ENCODE results near the gene CYSLTR1. TPM values are rescaled to one million over a fixed set of nuclear protein-coding genes. Genes with fewer than 3 reads are reported as not detected.
"Not testable (repeated sequence)": the region's sequence is repeated elsewhere in the genome, so short reads cannot be mapped to it uniquely, and the experiment has no call there.

Gene CYSLTR1
- polyA plus RNA-seq, 2 of the 4 experiments (the other 2 are of a cell fraction) = not detected

DNA sequence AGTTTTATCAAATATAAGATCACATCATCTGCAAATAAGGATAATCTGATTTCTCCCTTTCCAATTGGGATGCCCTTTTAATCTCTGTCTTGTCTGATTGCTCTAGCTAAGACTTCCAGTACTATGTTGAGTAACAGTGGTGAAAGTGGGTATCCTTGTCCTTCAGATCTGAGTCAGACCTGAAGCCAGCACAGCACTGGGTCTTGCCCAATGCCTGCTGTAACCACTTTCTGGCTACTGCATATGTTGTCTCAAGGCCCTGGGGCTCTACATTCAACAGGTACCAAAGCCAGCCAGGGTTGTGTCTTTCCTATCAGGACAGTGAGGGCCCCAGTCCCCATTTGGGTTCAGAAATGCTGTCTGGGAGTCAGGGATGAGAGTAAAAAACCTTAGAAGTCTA, 90.3 kb downstream of the CYSLTR1 start:
- ChIA-PET POLR2A (no interaction called here), CTCF (no interaction called here)
- Histone ChIP-seq H3K9me3 (no peaks in the 10 kb centered on the region), H3K4me3 (no peak overlapping the region), H3K27ac (no peak overlapping the region), H3K4me1 (no peaks in the 10 kb centered on the region), H3K4me2 (no peak overlapping the region)
- ATAC-seq (no peak), DNase-seq (ENCODE audit: low read depth in 1 of 2, low spot score in 1 of 2) (no peak), FAIRE-seq (peak; percentile 84)
- TF ChIP-seq, protein P1, sequence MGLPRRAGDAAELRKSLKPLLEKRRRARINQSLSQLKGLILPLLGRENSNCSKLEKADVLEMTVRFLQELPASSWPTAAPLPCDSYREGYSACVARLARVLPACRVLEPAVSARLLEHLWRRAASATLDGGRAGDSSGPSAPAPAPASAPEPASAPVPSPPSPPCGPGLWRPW (IDR thresholded peaks at IDR 0.05) = no peak
- TF ChIP-seq, protein P2, sequence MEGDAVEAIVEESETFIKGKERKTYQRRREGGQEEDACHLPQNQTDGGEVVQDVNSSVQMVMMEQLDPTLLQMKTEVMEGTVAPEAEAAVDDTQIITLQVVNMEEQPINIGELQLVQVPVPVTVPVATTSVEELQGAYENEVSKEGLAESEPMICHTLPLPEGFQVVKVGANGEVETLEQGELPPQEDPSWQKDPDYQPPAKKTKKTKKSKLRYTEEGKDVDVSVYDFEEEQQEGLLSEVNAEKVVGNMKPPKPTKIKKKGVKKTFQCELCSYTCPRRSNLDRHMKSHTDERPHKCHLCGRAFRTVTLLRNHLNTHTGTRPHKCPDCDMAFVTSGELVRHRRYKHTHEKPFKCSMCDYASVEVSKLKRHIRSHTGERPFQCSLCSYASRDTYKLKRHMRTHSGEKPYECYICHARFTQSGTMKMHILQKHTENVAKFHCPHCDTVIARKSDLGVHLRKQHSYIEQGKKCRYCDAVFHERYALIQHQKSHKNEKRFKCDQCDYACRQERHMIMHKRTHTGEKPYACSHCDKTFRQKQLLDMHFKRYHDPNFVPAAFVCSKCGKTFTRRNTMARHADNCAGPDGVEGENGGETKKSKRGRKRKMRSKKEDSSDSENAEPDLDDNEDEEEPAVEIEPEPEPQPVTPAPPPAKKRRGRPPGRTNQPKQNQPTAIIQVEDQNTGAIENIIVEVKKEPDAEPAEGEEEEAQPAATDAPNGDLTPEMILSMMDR (IDR thresholded peaks at IDR 0.05) = no peak
- TF ChIP-seq CEBPB (IDR thresholded peaks at IDR 0.05) = no peak
- TF ChIP-seq, protein P3, sequence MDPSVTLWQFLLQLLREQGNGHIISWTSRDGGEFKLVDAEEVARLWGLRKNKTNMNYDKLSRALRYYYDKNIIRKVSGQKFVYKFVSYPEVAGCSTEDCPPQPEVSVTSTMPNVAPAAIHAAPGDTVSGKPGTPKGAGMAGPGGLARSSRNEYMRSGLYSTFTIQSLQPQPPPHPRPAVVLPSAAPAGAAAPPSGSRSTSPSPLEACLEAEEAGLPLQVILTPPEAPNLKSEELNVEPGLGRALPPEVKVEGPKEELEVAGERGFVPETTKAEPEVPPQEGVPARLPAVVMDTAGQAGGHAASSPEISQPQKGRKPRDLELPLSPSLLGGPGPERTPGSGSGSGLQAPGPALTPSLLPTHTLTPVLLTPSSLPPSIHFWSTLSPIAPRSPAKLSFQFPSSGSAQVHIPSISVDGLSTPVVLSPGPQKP (IDR thresholded peaks at IDR 0.05; ENCODE audit: low read depth, low read length) = no peak
- TF ChIP-seq SMC3 (IDR thresholded peaks at IDR 0.05) = no peak

DNA sequence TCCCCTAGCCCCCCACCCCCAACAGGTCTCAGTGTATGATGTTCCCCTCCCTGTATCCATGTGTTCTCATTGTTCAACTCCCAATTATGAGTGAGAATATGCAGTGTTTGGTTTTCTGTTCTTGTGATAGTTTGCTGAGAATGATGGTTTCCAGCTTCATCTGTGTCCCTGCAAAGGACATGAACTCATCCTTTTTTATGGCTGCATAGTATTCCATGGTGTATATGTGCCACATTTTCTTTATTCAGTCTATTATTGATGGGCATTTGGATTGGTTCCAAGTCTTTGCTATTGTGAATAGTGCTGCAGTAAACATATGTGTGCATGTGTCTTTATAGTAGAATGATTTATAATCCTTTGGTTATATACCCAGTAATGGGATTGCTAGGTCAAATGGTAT, 101.4 kb downstream of the CYSLTR1 start:
- H3K4me1 ChIP-seq; ATAC-seq; H3K4me2 ChIP-seq; H3K9me3 ChIP-seq; H3K4me3 ChIP-seq; FAIRE-seq; H3K27ac ChIP-seq; POLR2A ChIA-PET; CTCF ChIA-PET; DNase-seq (ENCODE audit: low read depth in 1 of 2, low spot score in 1 of 2): not testable (repeated sequence)

Other genes with a start within 250 kb of the CYSLTR1 start
- gene PGK1, start 223.4 kb downstream of the CYSLTR1 start, polyA plus RNA-seq (2011; rRNA removed) = 689 and 781 TPM in 2 replicates
- gene PGK1, start 223.4 kb downstream of the CYSLTR1 start, polyA plus RNA-seq (2017; fragmentation: RNase III; extraction: RNeasy Plus Mini Kit Qiagen cat#74134 plus additional on column Dnase treatment) = 329 to 351 TPM (median 333 TPM) in 3 replicates
- gene TAF9B, start 188.0 kb downstream of the CYSLTR1 start, polyA plus RNA-seq (2011; rRNA removed) = 36.2 and 43.4 TPM in 2 replicates
- 14.5 to 17.0 TPM (median 14.6 TPM) in 3 replicates for gene TAF9B, start 188.0 kb downstream of the CYSLTR1 start, polyA plus RNA-seq (2017; fragmentation: RNase III; extraction: RNeasy Plus Mini Kit Qiagen cat#74134 plus additional on column Dnase treatment)

All from A549 (cell line).